NK-92 (cell line): ENCODE results near the gene HRH3.
A peak's percentile ranks its signal among the peaks of the same experiment; 100 is the strongest.

Experiments
- DNase-seq: peaks from one replicate; lab custom pipeline; 2025; ENCODE audit not compliant: unreplicated experiment; lab: John Stamatoyannopoulos, UW

Gene HRH3

DNA sequence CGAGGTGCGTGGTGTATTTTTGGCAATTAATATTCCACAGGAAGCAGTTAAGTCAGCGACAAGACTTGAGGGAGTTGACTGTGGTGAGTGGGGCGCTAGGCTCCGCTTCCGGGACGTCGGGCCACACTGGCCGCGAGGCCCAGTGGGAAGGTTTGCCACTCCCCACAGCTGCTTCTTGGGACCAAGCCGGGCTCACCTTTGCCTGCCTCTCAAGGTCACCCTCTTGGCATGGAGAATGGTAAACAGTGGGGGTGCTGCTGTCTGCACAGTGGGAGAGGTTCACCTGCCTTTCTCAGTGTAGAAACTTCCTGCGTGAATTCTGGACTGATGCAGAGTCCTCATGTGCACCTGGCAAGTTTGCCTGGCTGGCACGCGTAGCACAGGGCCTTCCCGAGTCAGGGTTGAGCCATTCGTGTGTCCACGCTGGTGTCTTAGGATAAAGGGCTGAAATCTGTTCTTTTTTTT is 24.6 kb upstream of the HRH3 start:
- no peak for DNase-seq

- no peak for DNase-seq
Measured at GRCh38 chr20:62243906-62244515, 23.9 kb upstream of the HRH3 start.

DNA sequence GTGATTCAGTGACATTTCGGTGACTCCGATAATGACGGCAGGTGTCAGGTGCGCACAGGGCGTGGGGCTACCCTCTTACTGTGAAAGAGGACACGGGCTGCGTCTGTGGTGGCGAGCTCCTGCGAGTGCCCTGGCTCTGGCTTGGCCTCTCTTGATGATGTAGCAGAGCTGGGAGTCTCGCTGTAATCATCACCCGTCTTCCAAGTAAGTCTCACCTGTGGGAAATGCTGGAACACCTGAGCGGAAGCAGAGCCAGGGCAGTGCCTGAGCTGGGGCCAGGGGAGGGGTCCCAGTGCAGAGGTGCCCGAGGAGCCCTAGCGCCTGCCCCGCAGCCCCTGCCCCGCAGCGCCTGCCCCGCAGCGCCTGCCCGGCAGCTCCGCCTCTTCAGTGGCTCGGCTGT is 23.0 kb upstream of the HRH3 start:
- DNase-seq = no peak

GRCh38 chr20:62242176-62242575 is 22.1 kb upstream of the HRH3 start:
- DNase-seq = no peak

DNA sequence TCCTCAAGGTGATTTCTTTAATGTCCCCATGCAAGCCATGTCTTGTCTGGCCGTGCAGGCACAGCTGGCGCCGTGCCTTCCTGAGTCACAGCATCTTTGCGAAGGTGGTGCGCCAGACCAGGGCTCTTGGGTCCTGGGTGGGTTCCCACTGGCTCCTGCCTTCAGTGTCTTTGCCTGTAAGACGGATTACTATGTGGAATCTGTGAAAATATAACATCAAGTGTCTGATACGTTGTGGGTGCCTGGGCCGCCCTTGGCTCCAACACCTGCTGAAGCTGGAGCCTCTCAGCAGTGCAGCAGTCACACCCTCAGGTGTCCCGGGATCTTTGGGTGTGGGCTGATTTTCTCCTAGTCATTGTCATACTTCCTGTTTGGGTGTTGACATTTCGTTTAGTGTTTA is 21.4 kb upstream of the HRH3 start:
- no peak for DNase-seq

DNA sequence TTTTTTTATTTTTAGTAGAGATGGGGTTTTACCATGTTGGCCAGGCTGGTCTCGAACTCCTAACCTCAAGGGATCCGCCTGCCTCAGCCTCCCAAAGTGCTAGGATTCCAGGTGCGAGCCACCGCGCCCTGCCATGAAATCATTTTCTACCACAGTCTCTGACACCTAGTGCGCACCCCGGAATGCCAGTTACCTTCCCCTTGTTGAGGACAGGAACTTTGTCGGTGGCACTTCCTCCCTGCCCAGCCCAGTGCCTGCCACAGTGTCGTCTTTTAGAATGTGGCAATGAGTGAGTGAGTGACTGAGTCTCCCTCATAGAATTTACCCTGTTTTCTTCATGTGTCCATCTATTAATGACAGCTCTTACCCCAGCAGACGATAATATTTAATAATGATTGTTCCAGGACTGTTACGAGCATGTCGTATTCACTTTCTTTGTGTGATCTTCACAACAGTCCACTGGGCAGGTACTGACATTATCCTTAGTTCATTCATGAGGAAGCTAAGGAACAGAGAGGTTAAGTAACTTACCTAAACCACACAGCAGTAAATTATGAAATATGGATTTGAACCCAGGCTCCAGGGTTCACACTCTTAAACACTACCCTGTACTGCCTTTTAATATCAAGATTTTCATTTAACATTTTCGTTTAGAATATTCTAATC is 20.1 kb upstream of the HRH3 start:
- no peak for DNase-seq

DNA sequence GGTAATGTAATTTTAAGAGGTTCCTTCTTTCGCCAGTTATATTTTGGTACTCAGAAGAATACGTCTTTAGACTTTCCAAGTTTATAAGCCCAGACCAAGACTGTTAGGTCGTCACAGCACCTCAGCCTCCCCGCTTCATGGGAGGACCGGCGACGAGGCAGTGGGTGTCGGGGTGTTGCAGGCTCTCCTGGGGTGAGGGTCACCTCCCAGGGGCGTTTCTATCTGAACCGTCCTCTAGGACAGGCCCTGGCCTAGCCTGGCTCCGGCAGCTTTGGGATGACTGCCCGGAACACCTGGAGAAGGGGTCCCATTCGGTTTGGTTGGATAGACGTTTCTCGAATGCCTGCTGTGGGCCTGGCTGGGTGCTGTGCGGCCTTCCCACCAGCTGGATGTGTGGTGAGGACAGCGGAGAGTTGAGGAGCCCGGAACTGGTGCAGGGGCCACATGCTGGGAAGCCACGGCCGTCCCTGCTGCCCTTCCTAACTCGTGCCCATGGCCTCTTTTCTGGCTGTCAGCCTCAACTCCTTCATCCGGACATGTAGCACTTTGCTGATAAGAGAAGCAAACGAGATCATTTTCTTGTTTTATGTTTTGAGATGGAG is 19.3 kb upstream of the HRH3 start:
- no peak for DNase-seq

DNA sequence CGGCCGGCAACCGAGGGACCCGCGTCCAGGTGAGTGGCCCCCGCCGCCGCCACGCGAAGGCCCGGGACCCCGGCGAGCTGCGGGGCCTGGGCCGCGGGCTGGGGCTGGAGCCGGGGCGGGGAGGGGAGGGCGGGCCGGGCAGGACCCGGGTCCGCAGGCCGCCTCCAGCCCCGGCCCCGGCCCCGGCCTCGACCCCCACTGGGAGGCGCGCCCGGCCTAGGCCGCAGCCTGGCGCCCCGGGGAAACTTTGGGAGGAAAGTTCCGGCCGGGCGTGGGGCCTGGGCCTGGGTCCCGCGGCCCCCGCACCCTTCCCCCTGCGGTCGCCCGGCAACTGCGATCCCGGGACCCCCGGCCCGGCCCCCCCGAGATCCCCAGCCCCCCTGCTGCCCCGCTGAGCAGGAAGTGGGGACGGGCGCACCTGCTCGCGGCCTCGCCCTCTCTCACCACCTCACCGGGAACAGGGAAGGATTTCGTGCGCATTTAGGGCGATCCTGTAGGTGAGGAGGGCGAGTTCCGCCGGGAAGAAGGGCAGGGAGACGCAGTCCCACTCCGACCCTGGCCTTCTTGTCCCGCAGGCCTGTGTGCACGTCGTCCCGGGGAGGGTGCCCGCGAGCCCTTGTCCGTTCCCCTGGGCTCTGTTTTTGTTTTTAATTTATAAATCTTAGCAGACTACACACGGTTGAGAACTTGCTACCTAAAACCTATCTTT is 18.6 kb upstream of the HRH3 start:
- DNase-seq = no peak

DNA sequence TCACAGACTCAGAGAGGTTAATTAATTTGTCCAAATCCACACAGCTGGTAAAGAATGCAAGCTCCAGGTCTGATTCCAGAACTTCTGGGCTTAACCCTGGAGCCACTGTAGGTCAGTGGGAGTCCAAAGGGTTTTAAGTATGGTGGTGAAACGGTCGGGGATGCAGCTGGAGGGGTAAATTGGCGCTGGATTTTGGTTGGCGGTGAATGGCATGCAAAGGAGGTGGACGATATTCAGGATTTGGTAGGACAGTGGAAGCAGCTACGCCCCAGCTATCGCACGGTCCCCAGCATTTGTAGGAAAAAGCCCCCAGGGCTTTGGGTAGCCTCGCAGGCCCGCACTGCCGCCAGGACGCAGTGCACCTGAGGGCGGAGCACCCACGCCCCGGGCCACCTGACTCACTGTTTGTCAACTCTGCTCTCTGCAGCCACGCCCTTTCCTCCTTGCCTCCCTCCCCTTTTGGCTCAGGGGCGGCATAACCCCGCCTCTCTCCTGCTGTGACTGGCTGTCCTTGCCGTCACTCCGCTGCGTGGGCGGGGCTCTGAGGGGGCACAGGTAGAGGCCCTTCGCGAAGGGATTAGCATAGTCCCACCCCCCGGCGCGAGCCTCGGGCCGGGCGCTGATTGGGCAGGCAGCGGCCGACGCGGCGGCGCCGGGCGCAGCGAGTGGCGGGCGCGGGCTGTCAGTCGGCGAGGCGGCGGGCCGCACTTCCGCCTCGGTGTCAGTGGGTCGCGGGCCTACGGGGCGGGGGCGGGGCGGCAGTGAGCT is 17.9 kb upstream of the HRH3 start, which contains the start of gene OSBPL2:
Gene OSBPL2, plus strand, starts transcription at position 721 of the 768 bp plus-strand sequence. CDS start 17,664 bp downstream, outside the sequence.
- peak; percentile 96 for DNase-seq

GRCh38 chr20:62237514-62237800 is 17.4 kb upstream of the HRH3 start:
- no peak for DNase-seq

DNA sequence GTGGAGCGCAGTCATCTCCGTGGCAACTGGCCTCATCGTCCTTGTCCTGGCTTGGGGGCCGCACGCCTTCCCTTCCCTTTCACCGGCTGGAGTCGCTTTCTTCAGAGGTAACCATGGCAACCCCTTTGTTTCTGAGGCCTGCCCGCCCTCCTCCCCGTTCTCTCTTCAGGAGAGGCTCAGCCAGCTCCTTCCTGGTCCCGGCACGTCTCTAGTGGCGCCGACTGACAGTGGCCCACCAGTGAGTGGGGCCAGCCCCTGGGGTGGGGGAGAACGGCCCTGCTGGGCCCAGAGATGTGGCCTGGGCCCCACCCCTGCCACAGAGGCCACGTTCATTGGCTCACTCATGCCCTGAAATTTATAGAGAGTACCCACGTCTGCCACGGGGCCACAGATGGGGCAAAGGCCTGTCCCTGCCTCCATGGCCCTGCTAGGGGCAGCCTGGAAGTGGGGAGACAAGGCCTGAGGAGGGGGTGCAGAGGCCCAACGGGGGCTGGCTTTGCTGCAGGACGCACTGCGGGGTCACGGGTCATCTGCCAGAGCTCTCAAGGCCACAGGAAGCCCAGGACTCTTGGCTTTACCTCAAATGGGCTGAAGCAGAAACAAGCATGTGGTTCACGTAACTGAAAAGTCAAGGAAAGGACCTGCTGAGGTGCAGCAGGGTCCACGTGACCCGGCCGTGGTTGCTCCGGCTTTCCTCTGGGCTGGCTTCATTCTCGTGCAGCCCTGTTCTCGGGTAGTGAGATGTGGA is 16.9 kb upstream of the HRH3 start:
- no peak for DNase-seq

GRCh38 chr20:62236200-62236599 is 16.1 kb upstream of the HRH3 start:
- no peak for DNase-seq

- DNase-seq = no peak
Measured at GRCh38 chr20:62235777-62236157, 15.7 kb upstream of the HRH3 start.

GRCh38 chr20:62235001-62235776 is 15.1 kb upstream of the HRH3 start:
- no peak for DNase-seq

DNA sequence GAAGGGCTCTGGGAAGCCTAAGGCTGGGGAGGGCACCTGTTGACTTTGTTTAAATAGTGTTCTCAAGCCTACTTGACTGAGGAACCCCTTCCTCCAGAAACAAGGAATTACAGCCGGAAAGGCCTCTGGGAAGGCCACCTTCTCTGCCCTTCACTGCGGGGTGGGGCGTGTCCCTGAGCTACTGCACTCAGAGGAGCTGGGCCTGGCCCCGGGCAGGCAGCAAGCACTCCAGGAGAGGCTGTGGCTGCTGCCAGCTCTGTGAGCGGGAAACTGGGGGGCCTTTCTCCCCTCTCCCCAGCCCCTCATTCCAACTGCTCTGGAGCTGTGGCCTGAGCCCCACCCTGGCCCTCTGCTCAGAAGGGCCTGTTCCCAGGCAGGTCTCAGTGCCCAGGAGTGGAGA is 14.3 kb upstream of the HRH3 start:
- no peak for DNase-seq

DNA sequence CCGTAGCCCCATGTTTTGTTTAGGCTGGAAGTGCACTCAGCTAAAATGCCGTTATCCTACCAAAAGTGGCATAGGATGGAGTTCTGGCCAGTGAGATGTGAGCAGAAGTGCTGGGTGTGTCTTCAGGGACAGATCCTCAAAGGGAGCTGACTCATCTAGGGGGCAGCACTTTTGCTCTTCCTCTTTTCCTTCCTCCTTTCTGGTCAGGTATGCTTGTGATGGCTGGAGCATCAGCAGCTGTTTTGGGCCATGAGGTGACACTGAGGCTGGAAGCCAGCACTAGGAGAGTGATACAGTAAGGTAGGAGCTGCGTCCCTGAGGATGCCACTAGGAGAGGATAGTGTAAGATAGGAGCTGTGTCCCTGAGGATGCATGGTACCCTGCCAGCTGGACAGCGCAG is 13.6 kb upstream of the HRH3 start:
- DNase-seq = no peak

GRCh38 chr20:62232770-62233645 is 12.9 kb upstream of the HRH3 start:
- DNase-seq = no peak

DNA sequence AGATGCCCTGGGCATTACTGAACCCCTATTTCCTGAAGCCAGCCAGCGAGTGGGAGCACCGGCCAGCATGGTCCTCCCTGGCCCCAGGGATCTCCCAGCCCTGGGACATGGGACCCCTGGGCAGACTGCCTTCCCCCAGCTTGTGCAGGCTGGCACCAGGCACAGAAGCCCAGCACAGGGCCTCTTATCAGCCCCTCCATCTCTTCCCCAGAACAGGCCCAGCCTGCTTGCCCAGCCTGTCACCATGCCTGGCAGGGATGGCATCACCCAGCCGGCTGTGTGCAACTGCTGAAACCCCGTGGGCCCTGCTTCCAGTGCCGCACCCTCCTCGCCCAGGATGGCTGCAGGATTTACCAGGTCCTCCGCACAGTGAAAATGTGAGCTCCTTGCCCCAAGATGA is 12.1 kb upstream of the HRH3 start:
- no peak for DNase-seq

DNA sequence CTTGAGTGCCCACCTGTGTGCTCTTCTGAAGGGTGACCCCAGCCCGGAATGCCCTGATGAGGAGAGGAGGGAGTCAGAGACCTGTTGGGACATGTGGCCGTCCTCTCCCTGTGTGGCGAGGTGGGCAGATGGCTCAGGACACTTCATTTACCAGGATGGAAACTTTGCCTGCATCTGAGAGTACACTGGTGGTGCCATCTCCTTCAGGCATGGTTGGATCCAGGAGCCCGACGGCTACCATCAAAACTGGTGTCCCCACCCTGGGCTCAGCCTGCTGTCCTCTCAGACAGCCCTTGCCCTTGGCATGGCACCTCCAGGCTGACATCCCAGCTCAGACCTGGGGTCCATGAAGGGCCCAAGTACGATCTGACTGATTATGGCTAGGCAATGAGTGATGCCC is 11.2 kb upstream of the HRH3 start:
- DNase-seq = no peak
